K562 (cell line): Measurements from ENCODE around the gene UBALD2. TPM values are rescaled to one million over a fixed set of nuclear protein-coding genes. Genes with fewer than 3 reads are reported as not detected.

ENCODE experiments used
- CXXC5 ChIP-seq: fragments of 250-450 bp; sonication (Bioruptor Pico); IDR thresholded peaks from 2 replicates; pipeline ENCODE4 v1.8.0; 2022; ENCODE audit warnings: inconsistent platforms, mild to moderate bottlenecking, moderate library complexity
- HSF4 ChIP-seq: fragments of 250-450 bp; sonication (Bioruptor Pico); IDR thresholded peaks from 2 replicates; pipeline ENCODE4 v2.1.2; 2022; ENCODE audit warnings: mild to moderate bottlenecking, moderate library complexity, borderline replicate concordance
- KDM4B ChIP-seq, 2 experiments: fragments of 450-650 bp in 1 of 2; sonication (generic) in 1 of 2; IDR thresholded peaks; 2 replicates each; pipeline ENCODE4 v1.6.1; 2016 to 2017; ENCODE audit warnings: borderline replicate concordance in 2 of 2, antibody characterized with exemption in 1 of 2, low read depth in 1 of 2, mild to moderate bottlenecking in 1 of 2
- MAFG ChIP-seq: fragments of 450-650 bp; conservative IDR thresholded peaks from 2 replicates; pipeline ENCODE4 v1.6.1; 2016; ENCODE audit warnings: missing genetic modification characterization, missing compliant biosample characterization
- MAFK ChIP-seq: IDR thresholded peaks from 2 replicates; pipeline ENCODE4 v1.6.1; 2011; ENCODE audit warnings: low read length, improper control_type of control experiment
- NFIC ChIP-seq: fragments of 450-650 bp; IDR thresholded peaks from 2 replicates; pipeline ENCODE4 v1.6.1; 2017; ENCODE audit warnings: mild to moderate bottlenecking, inconsistent platforms
- TBL1XR1 ChIP-seq, 2 experiments: IDR thresholded peaks; 2 replicates each; pipeline ENCODE4 v1.6.1; 2012; ENCODE audit warnings: improper control_type of control experiment in 2 of 2, low read length in 2 of 2, mild to moderate bottlenecking in 1 of 2
- polyA plus RNA-seq, 8 experiments: library from polyadenylated mRNA; depleted of rRNA in 4 of 8; stranded (reverse) in 5 of 8; unstranded in 3 of 8; fragments of >200 nt; fragmentation: Nextera tagmentation in 2 of 8; fragmentation: Illumina TruSeq in 1 of 8; extraction: Ambion mirVana in 2 of 8; extraction: Trizol in 1 of 8; gene quantifications; 2 replicates each; pipeline versions ENCODE4 v1.2.1 to v1.2.3, GENCODE V29; 2011 to 2014; ENCODE audit warnings: inconsistent platforms in 1 of 8, missing spikeins in 1 of 8
- total RNA-seq, 7 experiments: library from RNA; depleted of rRNA in 6 of 7; stranded (reverse); fragments of >200 nt in 6 of 7; fragmentation: Illumina TruSeq in 2 of 7; extraction: Trizol in 2 of 7; gene quantifications; 2 replicates each; pipeline versions ENCODE4 v1.2.1 to v1.2.3, GENCODE V29; 2011 to 2021; ENCODE audit warnings: low replicate concordance in 1 of 7
- TF ChIP-seq, protein P1 (sequence below): fragments of 250-450 bp; sonication (Bioruptor Pico); IDR thresholded peaks from 2 replicates; pipeline ENCODE4 v1.4.0; 2020; ENCODE audit warnings: borderline replicate concordance

Gene UBALD2
- total and polyA plus RNA-seq, 9 of the 15 experiments (the other 6 are each of a cell fraction or from before 2014, with no cell fraction given) = 2.3 to 94.1 (median 25.3) TPM

DNA sequence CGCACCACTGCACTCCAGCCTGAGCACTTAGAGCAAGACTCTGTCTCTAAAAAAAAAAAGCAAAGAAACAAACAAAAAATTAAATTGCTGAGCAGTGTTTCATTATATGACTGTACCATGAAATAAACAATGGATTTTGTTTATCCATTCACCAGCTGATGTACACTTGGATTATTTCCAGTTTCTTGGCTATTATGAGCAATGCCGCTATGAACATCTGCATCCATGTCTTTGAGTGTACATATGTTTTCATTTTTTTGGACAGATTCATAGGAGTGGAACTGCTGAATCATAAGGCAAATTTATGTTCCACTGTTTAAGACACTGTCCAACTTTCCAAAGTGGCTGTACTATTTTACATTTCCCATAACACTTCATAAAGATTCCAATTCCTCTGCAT is 32.8 kb upstream of the UBALD2 start (continued):
- TF ChIP-seq MAFG (tag) (peak; percentile 62), TBL1XR1 (IDR thresholded peaks at IDR 0.05; ENCODE audit: low read length in 2 of 2) (no peak), CXXC5 (CRISPR knock-in tag) (no peak), HSF4 (CRISPR knock-in tag) (no peak), MAFK (peak; percentile 4; the same call in 1 of the 2 replicates), KDM4B (IDR thresholded peaks at IDR 0.05; ENCODE audit: borderline replicate concordance in 2 of 2, low read depth in 1 of 2) (no peak), NFIC (peak; percentile 56)
- TF ChIP-seq, protein P1, sequence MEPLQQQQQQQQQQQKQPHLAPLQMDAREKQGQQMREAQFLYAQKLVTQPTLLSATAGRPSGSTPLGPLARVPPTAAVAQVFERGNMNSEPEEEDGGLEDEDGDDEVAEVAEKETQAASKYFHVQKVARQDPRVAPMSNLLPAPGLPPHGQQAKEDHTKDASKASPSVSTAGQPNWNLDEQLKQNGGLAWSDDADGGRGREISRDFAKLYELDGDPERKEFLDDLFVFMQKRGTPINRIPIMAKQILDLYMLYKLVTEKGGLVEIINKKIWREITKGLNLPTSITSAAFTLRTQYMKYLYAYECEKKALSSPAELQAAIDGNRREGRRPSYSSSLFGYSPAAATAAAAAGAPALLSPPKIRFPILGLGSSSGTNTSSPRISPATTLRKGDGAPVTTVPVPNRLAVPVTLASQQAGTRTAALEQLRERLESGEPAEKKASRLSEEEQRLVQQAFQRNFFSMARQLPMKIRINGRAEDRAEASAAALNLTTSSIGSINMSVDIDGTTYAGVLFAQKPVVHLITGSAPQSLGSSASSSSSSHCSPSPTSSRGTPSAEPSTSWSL (CRISPR knock-in tag) = no peak
